ENCODE measurements around the gene SLC37A1. TPM values are rescaled to one million over a fixed set of nuclear protein-coding genes. Genes with fewer than 3 reads are reported as not detected.
A peak's percentile ranks its signal among the peaks of the same experiment; 100 is the strongest.

Gene SLC37A1
- total RNA-seq, 1 donor from 2014 or later: 21.6 TPM

GRCh38 chr21:42557420-42557819 lies 43.8 kb downstream of the SLC37A1 start:
- H3K27ac ChIP-seq: no peak overlapping the region
- DNase-seq: peak; percentile 15
- no peak for TF ChIP-seq CTCF (IDR thresholded peaks at IDR 0.05)
- peaks cover 47% of the 10 kb centered on the region for H3K36me3 ChIP-seq
- H3K4me1 ChIP-seq: no peaks in the 10 kb centered on the region
- H3K4me3 ChIP-seq: no peak overlapping the region
- H3K9me3 ChIP-seq: no peaks in the 10 kb centered on the region
- H3K27me3 ChIP-seq: no peaks in the 10 kb centered on the region
- intact Hi-C loops (cut with DNase I): no loop called here
- no peak for ATAC-seq

GRCh38 chr21:42558368-42558767 lies 44.7 kb downstream of the SLC37A1 start:
- Histone ChIP-seq H3K9me3 (no peaks in the 10 kb centered on the region), H3K27ac (no peak overlapping the region), H3K36me3 (peaks cover 51% of the 10 kb centered on the region), H3K27me3 (no peaks in the 10 kb centered on the region), H3K4me3 (no peak overlapping the region), H3K4me1 (no peaks in the 10 kb centered on the region)
- intact Hi-C loops (cut with DNase I): no loop called here
- no peak for ATAC-seq
- no peak for DNase-seq
- no peak for TF ChIP-seq CTCF (IDR thresholded peaks at IDR 0.05)

GRCh38 chr21:42558846-42559245 lies 45.2 kb downstream of the SLC37A1 start:
- no peaks in the 10 kb centered on the region for H3K4me1 ChIP-seq
- H3K9me3 ChIP-seq: no peaks in the 10 kb centered on the region
- no peaks in the 10 kb centered on the region for H3K27me3 ChIP-seq
- no peak for TF ChIP-seq CTCF (IDR thresholded peaks at IDR 0.05)
- no peak for ATAC-seq
- DNase-seq: peak; percentile 6
- peaks cover 51% of the 10 kb centered on the region for H3K36me3 ChIP-seq
- intact Hi-C loops (cut with DNase I): no loop called here
- no peak overlapping the region for H3K27ac ChIP-seq
- no peak overlapping the region for H3K4me3 ChIP-seq

- ATAC-seq: no peak
- TF ChIP-seq CTCF (IDR thresholded peaks at IDR 0.05): no peak
These were observed 45.7 kb downstream of the SLC37A1 start for GRCh38 chr21:42559326-42559725.

GRCh38 chr21:42560517-42561179 lies 47.0 kb downstream of the SLC37A1 start:
- H3K4me3 ChIP-seq: no peak overlapping the region
- no peaks in the 10 kb centered on the region for H3K4me1 ChIP-seq
- ATAC-seq: no peak
- H3K27me3 ChIP-seq: no peaks in the 10 kb centered on the region
- intact Hi-C loops (cut with DNase I): no loop called here
- peak; percentile 23 for DNase-seq
- H3K36me3 ChIP-seq: peaks cover 36% of the 10 kb centered on the region
- H3K27ac ChIP-seq: no peak overlapping the region
- TF ChIP-seq CTCF (IDR thresholded peaks at IDR 0.05): no peak
- H3K9me3 ChIP-seq: no peaks in the 10 kb centered on the region

More at GRCh38 chr21:42559326-42559725, 45.7 kb downstream of the SLC37A1 start:
- intact Hi-C loops (cut with DNase I): no loop called here
- Histone ChIP-seq H3K27ac (no peak overlapping the region), H3K4me3 (no peak overlapping the region), H3K9me3 (no peaks in the 10 kb centered on the region), H3K4me1 (no peaks in the 10 kb centered on the region), H3K27me3 (no peaks in the 10 kb centered on the region), H3K36me3 (peaks cover 46% of the 10 kb centered on the region)
- DNase-seq: peak; percentile 40

All from upper lobe of right lung (tissue), 1 donor.